ENCODE measurements around the gene RBKS.

- TF ChIP-seq CTCF (conservative IDR thresholded peaks at IDR 0.05 in 1 of 2, IDR thresholded peaks at IDR 0.05 in 1 of 2; ENCODE audit: low read depth in 1 of 2, low read length in 2 of 2), result no peak
- no peak for TF ChIP-seq EZH2 (IDR thresholded peaks at IDR 0.05; ENCODE audit: low read length, missing control alignments)
Observed at GRCh38 chr2:27811768-27812167, 78.4 kb downstream of the RBKS start.
